Measurements from ENCODE around the gene CHD2. TPM values are rescaled to one million over a fixed set of nuclear protein-coding genes. Genes with fewer than 3 reads are reported as not detected.

The CHD2 gene
- polyA plus RNA-seq, 1 experiment: 38.2 TPM

- Histone ChIP-seq H3K4me3 (ENCODE audit: low read depth, low read length) (no peak overlapping the region), H3K27me3 (ENCODE audit: control insufficient read depth, insufficient read depth, low read length) (no peaks in the 10 kb centered on the region), H3K36me3 (ENCODE audit: control insufficient read depth, insufficient read depth, low read length) (peaks cover 16% of the 10 kb centered on the region)
- ChIA-PET POLR2A (no interaction called here), CTCF (interaction anchor here (1.0 to 1.2 kb wide), 3 partner anchors 10 to 122 kb away, joined by 3 to 6 read pairs (median 3); no protein-coding TSS in a partner anchor)
- DNase-seq (ENCODE audit: low read depth): peak; percentile 68
- TF ChIP-seq CTCF (IDR thresholded peaks at IDR 0.05; ENCODE audit: insufficient read depth, low read depth, low read length): no peak
Observed at GRCh38 chr15:92930776-92931175, 30.7 kb downstream of the CHD2 start.

- POLR2A ChIA-PET: interaction anchor here (0.8 kb wide), 1 partner anchor 123 kb away, joined by 8 read pairs; no protein-coding TSS in a partner anchor
- CTCF ChIA-PET: interaction anchor here (1.0 to 1.7 kb wide), 4 partner anchors 9 to 146 kb away, joined by 3 to 5 read pairs (median 4); no protein-coding TSS in a partner anchor
- TF ChIP-seq CTCF (IDR thresholded peaks at IDR 0.05; ENCODE audit: insufficient read depth, low read depth, low read length): no peak
- H3K36me3 ChIP-seq (ENCODE audit: control insufficient read depth, insufficient read depth, low read length): peaks cover 22% of the 10 kb centered on the region
- H3K27me3 ChIP-seq (ENCODE audit: control insufficient read depth, insufficient read depth, low read length): no peaks in the 10 kb centered on the region
- no peak for DNase-seq (ENCODE audit: low read depth)
- H3K4me3 ChIP-seq (ENCODE audit: low read depth, low read length): no peak overlapping the region
Observed at GRCh38 chr15:92932946-92933649, 33.0 kb downstream of the CHD2 start.

GRCh38 chr15:92933831-92934230 lies 33.7 kb downstream of the CHD2 start:
- no peak overlapping the region for H3K4me3 ChIP-seq (ENCODE audit: low read depth, low read length)
- peaks cover 18% of the 10 kb centered on the region for H3K36me3 ChIP-seq (ENCODE audit: control insufficient read depth, insufficient read depth, low read length)
- no peak for TF ChIP-seq CTCF (IDR thresholded peaks at IDR 0.05; ENCODE audit: insufficient read depth, low read depth, low read length)
- no peaks in the 10 kb centered on the region for H3K27me3 ChIP-seq (ENCODE audit: control insufficient read depth, insufficient read depth, low read length)
- DNase-seq (ENCODE audit: low read depth): no peak
- POLR2A ChIA-PET: no interaction called here
- CTCF ChIA-PET: interaction anchor here (1.0 to 1.2 kb wide), 2 partner anchors 16 to 146 kb away, joined by 3 to 4 read pairs; no protein-coding TSS in a partner anchor

GRCh38 chr15:92934716-92935115 lies 34.6 kb downstream of the CHD2 start:
- POLR2A ChIA-PET: no interaction called here
- H3K36me3 ChIP-seq (ENCODE audit: control insufficient read depth, insufficient read depth, low read length): peaks cover 19% of the 10 kb centered on the region
- CTCF ChIA-PET: interaction anchor here (1.2 kb wide), 1 partner anchor 137 kb away, joined by 3 read pairs; no protein-coding TSS in a partner anchor

More at GRCh38 chr15:92934716-92935115, 34.6 kb downstream of the CHD2 start:
- Histone ChIP-seq H3K27me3 (ENCODE audit: control insufficient read depth, insufficient read depth, low read length) (no peaks in the 10 kb centered on the region), H3K4me3 (ENCODE audit: low read depth, low read length) (no peak overlapping the region)
- no peak for DNase-seq (ENCODE audit: low read depth)
- TF ChIP-seq CTCF (IDR thresholded peaks at IDR 0.05; ENCODE audit: insufficient read depth, low read depth, low read length): no peak

All from BJ (cell line).